Epithelial cell of prostate (primary cell): Measurements from ENCODE around the gene POLA1.

ENCODE experiments used
- DNase-seq: peaks from one replicate; pipeline ENCODE4 v3.0.0-alpha.2; 2011; ENCODE audit warnings: low read depth, low spot score
- H3K27ac ChIP-seq: fragments of 450-650 bp; 2 replicates; pipeline ENCODE4 v1.5.1; 2017; ENCODE audit warnings: mild to moderate bottlenecking

The POLA1 gene

DNA sequence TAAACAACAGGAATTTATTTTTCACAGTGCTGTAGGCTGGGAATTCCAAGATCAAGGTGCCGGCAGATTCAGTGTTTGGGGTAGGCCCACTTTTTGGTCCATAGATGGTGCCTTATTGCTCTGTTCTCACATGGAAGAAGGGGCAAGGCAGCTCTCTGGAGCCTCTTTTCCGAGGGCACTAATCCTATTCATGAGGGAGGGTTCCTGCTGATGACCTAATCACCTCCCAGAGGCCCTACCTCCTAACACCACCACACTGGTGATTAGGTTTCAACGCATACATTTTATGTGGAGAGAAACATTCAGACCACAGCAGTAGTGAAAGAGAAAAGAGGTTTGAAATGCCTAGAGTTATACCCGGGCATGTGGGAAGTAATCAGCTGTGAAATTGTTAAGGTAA lies 1.4 kb upstream of the POLA1 start:
- DNase-seq = no peak
- no peak overlapping the region for H3K27ac ChIP-seq

GRCh38 chrX:24694825-24695224 lies 1.1 kb downstream of the POLA1 start:
- H3K27ac ChIP-seq = no peak overlapping the region
- no peak for DNase-seq

GRCh38 chrX:24696294-24696693 lies 2.6 kb downstream of the POLA1 start:
- no peak overlapping the region for H3K27ac ChIP-seq

GRCh38 chrX:24702362-24703184 lies 8.9 kb downstream of the POLA1 start:
- no peak overlapping the region for H3K27ac ChIP-seq
- no peak for DNase-seq

More at GRCh38 chrX:24696294-24696693, 2.6 kb downstream of the POLA1 start:
- DNase-seq = no peak

GRCh38 chrX:24703185-24703494 lies 9.4 kb downstream of the POLA1 start:
- H3K27ac ChIP-seq = no peak overlapping the region
- no peak for DNase-seq

DNA sequence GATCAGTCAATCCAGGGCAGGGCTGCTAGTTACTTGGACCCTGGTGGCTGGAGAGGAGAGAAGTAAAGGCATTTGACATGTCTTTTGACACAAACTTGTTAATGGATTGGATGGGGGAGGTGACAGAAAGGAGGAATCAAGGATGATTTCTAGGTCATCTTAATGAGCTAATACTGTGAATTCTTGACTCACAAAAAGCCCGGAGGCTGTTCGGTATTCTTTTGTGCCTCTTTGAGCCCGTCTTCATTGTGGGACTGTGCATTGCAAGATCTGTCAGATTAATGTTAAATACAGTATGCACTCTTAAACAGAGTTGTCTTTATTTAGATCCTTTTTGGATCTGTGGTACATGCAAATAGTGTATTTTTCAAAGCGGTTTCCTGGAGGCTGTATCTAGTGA lies 25.1 kb downstream of the POLA1 start:
- H3K27ac ChIP-seq = no peak overlapping the region
- no peak for DNase-seq

DNA sequence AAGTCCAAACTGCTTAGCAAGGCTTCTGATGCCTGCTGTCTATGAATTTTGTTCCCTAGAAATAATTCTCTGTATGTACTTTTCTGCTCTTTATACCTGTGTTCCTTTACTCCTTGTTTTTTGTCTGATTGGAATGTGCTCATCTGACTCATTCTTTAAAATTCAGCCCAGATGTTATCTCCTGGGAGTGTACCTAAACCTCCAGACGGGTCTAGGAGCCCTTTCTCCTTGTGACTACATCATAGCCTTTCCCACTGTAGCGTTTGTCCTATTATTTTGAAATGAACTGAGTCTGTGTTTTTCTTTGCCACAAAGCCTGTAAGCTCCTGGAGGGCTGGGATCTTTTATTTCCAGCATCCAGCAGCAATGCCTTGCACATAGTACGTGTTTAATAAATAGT lies 26.3 kb downstream of the POLA1 start:
- H3K27ac ChIP-seq = no peak overlapping the region
- no peak for DNase-seq

GRCh38 chrX:24728530-24728929 lies 34.8 kb downstream of the POLA1 start:
- no peak for DNase-seq
- H3K27ac ChIP-seq = no peak overlapping the region

GRCh38 chrX:24732766-24733500 lies 39.2 kb downstream of the POLA1 start:
- DNase-seq = no peak
- no peak overlapping the region for H3K27ac ChIP-seq

DNA sequence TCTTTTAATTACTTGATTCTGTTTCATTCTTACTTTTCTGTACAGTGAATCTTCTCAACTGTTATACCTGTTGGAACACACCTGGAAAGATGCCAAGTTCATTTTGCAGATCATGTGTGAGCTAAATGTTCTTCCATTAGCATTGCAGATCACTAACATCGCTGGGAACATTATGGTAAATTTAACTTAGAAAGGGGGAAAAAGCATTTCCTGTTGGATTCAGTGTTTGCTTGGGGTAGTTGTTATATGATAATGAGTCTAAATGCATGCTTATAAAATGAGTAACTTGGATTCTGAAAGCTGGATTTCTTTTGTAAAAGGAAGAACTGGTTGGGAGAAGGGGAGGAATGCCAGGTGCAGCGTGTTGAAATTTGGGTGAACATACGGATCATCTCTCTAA lies 47.6 kb downstream of the POLA1 start:
- no peak for DNase-seq
- H3K27ac ChIP-seq = no peak overlapping the region

GRCh38 chrX:24748196-24748595 lies 54.5 kb downstream of the POLA1 start:
- no peak overlapping the region for H3K27ac ChIP-seq
- no peak for DNase-seq

GRCh38 chrX:24759786-24760185 lies 66.1 kb downstream of the POLA1 start:
- DNase-seq = no peak

GRCh38 chrX:24760363-24761000 lies 66.8 kb downstream of the POLA1 start:
- H3K27ac ChIP-seq = no peak overlapping the region
- no peak for DNase-seq

More at GRCh38 chrX:24759786-24760185, 66.1 kb downstream of the POLA1 start:
- no peak overlapping the region for H3K27ac ChIP-seq

GRCh38 chrX:24761306-24761705 lies 67.6 kb downstream of the POLA1 start:
- no peak for DNase-seq
- no peak overlapping the region for H3K27ac ChIP-seq

GRCh38 chrX:24763989-24764388 lies 70.3 kb downstream of the POLA1 start:
- no peak for DNase-seq
- no peak overlapping the region for H3K27ac ChIP-seq

- no peak overlapping the region for H3K27ac ChIP-seq
- no peak for DNase-seq
Measured at GRCh38 chrX:24767557-24767956, 73.8 kb downstream of the POLA1 start.

- no peak overlapping the region for H3K27ac ChIP-seq
- DNase-seq = no peak
Measured at GRCh38 chrX:24768556-24768955, 74.8 kb downstream of the POLA1 start.

GRCh38 chrX:24774650-24775049 lies 80.9 kb downstream of the POLA1 start:
- no peak for DNase-seq
- H3K27ac ChIP-seq = no peak overlapping the region

DNA sequence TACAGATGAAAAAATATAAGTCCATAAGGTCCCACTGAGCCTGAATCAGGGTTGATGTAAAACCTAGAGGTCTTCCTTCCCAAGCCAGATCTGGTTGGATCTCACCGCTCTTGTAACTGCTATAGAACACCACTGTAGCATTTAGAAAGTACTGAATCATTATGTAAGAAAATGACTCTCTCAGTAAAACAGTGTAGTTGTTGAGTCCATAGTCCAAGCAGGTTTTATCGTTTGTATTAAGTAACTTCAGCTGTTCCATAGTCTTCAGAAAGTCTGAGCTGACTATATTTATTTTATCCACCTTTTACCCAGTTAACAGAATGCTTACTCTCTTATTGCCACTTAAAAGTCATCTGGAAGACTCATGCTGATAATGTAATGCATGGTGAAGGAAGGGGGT lies 82.2 kb downstream of the POLA1 start:
- H3K27ac ChIP-seq = no peak overlapping the region
- no peak for DNase-seq

GRCh38 chrX:24777660-24778059 lies 83.9 kb downstream of the POLA1 start:
- H3K27ac ChIP-seq = no peak overlapping the region
- no peak for DNase-seq

GRCh38 chrX:24782011-24782410 lies 88.3 kb downstream of the POLA1 start:
- H3K27ac ChIP-seq = no peak overlapping the region
- no peak for DNase-seq
